BLaER1 treated with 17β-estradiol and CSF1 and Interleukin-3, amounts not matched to agents 10 nM and 100 nM (cell line): ENCODE measurements around the gene COQ7.
A peak's percentile ranks its signal among the peaks of the same experiment; 100 is the strongest.

ENCODE experiments used
- H3K27ac ChIP-seq, 11 experiments: shearing (Covaris generic); formaldehyde crosslinking; 2 replicates each; pipeline ENCODE4 v1.8.1; 2022
- H3K27me3 ChIP-seq, 11 experiments: shearing (Covaris generic); formaldehyde crosslinking; 2 replicates each; pipeline ENCODE4 v1.8.1; 2022
- H3K36me3 ChIP-seq, 11 experiments: shearing (Covaris generic); formaldehyde crosslinking; 2 replicates each; pipeline ENCODE4 v1.8.1; 2022
- H3K4me1 ChIP-seq, 10 experiments: shearing (Covaris generic); formaldehyde crosslinking; 2 replicates each; pipeline ENCODE4 v1.8.1; 2022
- H3K4me2 ChIP-seq, 11 experiments: shearing (Covaris generic); formaldehyde crosslinking; 2 replicates each; pipeline ENCODE4 v1.8.1; 2022
- H3K4me3 ChIP-seq, 10 experiments: shearing (Covaris generic); formaldehyde crosslinking; 2 replicates each; pipeline ENCODE4 v1.8.1; 2022
- H3K9ac ChIP-seq, 11 experiments: shearing (Covaris generic); formaldehyde crosslinking; 2 replicates each; pipeline ENCODE4 v1.8.1; 2022
- H3K9me3 ChIP-seq, 11 experiments: shearing (Covaris generic); formaldehyde crosslinking; replicated peaks in 1 of 11; 2 replicates each; pipeline ENCODE4 v1.8.1; 2022
- H4K20me1 ChIP-seq, 11 experiments: shearing (Covaris generic); formaldehyde crosslinking; 2 replicates each; pipeline ENCODE4 v1.8.1; 2022
- Cebpa-rat ChIP-seq, 11 experiments: shearing (Covaris generic); IDR thresholded peaks; 2 replicates each; pipeline ENCODE4 v1.8.1; 2022

Gene COQ7

DNA sequence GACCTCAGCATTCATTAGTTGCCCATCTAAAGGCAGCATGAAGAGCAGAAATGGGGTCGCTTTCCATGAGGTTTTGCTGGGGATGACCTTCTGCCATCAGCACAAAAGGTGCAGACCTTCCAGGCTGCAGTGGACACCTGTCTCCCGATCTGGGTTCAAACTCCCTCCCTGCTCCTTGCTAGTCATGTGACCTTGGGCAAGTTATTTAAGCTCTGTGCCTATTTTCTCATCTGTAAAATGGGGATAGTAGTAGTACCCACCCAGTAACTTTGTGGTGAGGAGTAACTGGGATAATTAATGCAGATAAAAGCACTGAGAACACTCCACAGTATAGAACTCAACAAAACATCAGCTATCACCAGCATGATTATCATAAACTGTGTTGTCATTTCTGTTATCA lies 21.4 kb upstream of the COQ7 start:
- no peaks in the 10 kb centered on the region for H3K9me3 ChIP-seq
- no peaks in the 10 kb centered on the region for H4K20me1 ChIP-seq
- no peak overlapping the region for H3K27ac ChIP-seq
- no peaks in the 10 kb centered on the region; a peak in 1 of 20 replicates for H3K4me1 ChIP-seq
- H3K9ac ChIP-seq, result no peak overlapping the region
- no peak for TF ChIP-seq Cebpa-rat (IDR thresholded peaks at IDR 0.05)
- no peak overlapping the region for H3K4me2 ChIP-seq
- H3K36me3 ChIP-seq, result no peaks in the 10 kb centered on the region
- H3K27me3 ChIP-seq, result no peaks in the 10 kb centered on the region
- no peak overlapping the region for H3K4me3 ChIP-seq

DNA sequence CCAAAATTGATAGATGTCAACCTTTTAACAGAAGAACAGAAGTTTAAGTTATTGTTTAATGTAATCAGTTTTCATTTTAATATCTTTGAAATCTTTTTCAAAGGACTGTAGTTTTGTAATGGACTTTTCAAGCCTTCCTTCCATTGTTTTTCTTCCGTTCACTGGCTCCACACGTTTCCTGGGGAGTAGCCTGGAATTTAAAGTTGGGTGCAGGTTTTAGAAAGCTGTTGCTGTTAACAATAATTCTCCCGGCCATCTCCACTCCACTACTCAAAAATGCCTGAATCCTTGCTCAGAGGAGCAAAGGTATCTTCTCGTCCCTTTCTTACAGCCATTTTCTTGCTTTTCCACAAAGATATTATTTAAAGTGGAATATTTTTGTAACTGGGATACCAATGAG lies 4.7 kb upstream of the COQ7 start:
- Histone ChIP-seq H3K9me3 (no peaks in the 10 kb centered on the region), H3K27me3 (no peaks in the 10 kb centered on the region), H3K27ac (no peak overlapping the region), H3K36me3 (no peaks in the 10 kb centered on the region), H3K4me3 (no peak overlapping the region), H3K4me2 (no peak overlapping the region), H3K4me1 (peaks cover 0 to 7% (median 4%) of the 10 kb centered on the region in 10 experiments; a peak in 6 of 20 replicates), H3K9ac (no peak overlapping the region), H4K20me1 (no peaks in the 10 kb centered on the region)
- TF ChIP-seq Cebpa-rat (IDR thresholded peaks at IDR 0.05), result no peak

DNA sequence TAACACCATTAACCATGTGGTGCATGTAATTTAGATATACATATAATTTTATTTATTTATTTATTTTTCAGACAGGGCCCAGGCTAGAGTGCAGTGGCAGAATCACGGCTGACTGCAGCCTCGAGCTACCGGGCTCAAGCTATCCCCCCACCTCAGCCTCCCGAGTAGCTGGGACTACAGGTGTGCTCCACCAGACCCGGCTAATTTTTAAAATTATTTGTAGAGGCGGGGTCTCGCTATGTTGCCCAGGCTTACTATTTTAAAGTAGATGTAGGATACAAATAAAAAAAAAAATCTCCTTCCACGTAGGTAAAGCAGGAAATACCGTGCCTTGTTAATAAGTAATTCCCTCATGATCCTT lies 446 bp upstream of the COQ7 start:
- H4K20me1 ChIP-seq, result no peaks in the 10 kb centered on the region
- no peak for TF ChIP-seq Cebpa-rat (IDR thresholded peaks at IDR 0.05)
- peaks cover 0 to 12% (median 6%) of the 10 kb centered on the region in 11 experiments; a peak in 17 of 22 replicates for H3K36me3 ChIP-seq
- H3K4me2 ChIP-seq, result peak overlapping the region; percentile 6 to 75 (median 36); a peak in 13 of 22 replicates
- peak overlapping the region; percentile 59 to 86 (median 78); a peak in 14 of 20 replicates for H3K4me3 ChIP-seq
- H3K27me3 ChIP-seq, result no peaks in the 10 kb centered on the region
- H3K9me3 ChIP-seq, result peaks cover 0 to 9% (median 0%) of the 10 kb centered on the region in 11 experiments; a peak in 8 of 22 replicates
- peak overlapping the region in 10 of 11 experiments; percentile 95 to 100 (median 97); a peak in 12 of 22 replicates for H3K9ac ChIP-seq
- H3K27ac ChIP-seq, result peak overlapping the region; percentile 97 to 100 (median 99); a peak in 16 of 22 replicates
- H3K4me1 ChIP-seq, result peaks cover 16 to 30% (median 21%) of the 10 kb centered on the region in 10 experiments

- H4K20me1 ChIP-seq, result no peaks in the 10 kb centered on the region
- peaks cover 4 to 25% (median 18%) of the 10 kb centered on the region in 11 experiments; a peak in 19 of 22 replicates for H3K36me3 ChIP-seq
- H3K27me3 ChIP-seq, result no peaks in the 10 kb centered on the region
- H3K9me3 ChIP-seq, result peaks cover 0 to 20% (median 9%) of the 10 kb centered on the region in 11 experiments; a peak in 12 of 22 replicates
- peak overlapping the region; percentile 97 to 100 (median 99) for H3K27ac ChIP-seq
- H3K4me3 ChIP-seq, result peak overlapping the region; percentile 59 to 86 (median 78)
- TF ChIP-seq Cebpa-rat (IDR thresholded peaks at IDR 0.05), result no peak
- H3K4me1 ChIP-seq, result peaks cover 30 to 44% (median 34%) of the 10 kb centered on the region in 10 experiments
- peak overlapping the region; percentile 64 to 97 (median 89) for H3K4me2 ChIP-seq
- peak overlapping the region; percentile 95 to 100 (median 97) for H3K9ac ChIP-seq
Observed at GRCh38 chr16:19068237-19068815, 912 bp downstream of the COQ7 start.

DNA sequence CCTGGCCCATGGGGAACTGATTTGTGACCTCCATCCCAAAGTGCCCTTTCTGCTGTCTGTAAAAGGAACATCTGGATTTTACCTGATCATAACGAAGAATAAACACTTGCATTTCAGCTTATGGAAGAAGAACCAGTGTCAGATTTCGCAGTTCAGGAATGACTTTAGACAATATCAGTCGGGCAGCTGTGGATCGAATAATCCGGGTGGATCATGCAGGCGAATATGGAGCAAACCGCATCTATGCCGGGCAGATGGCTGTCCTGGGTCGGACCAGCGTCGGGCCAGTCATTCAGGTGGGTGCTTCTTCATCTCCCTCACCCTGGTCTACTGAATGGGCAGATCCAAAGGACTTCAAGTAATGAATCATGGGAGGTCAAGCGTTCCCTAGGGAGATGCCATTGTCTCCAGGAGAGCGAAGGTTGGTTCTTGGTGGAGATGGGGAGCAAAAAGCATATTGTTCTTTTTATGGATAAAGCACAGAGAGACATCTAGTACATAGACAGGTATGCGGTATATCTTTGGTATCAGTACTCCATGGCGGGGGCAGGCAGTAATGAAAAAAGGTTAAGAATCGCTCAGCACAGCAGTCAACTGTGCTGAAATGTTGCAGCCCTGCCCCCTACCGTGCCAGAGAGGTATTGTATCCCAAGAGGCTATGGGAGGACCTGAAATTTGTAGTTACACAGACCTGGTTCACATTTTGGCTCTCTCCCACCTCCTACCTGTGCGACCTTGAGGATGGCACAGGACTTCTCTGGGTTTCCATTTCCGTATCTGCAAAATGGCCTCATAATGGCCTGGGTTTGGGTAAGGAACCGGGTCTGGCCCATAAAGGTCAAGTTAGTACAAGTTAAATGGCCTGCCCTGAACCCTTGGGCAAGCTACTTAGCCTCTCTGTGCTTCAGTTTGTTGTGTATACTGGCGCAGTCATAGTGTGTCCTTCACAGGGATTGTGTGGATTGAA lies 4.7 kb downstream of the COQ7 start:
- Histone ChIP-seq H4K20me1 (no peaks in the 10 kb centered on the region), H3K27ac (peak overlapping the region in 10 of 11 experiments; percentile 62 to 91 (median 88); a peak in 20 of 22 replicates)
- no peak for TF ChIP-seq Cebpa-rat (IDR thresholded peaks at IDR 0.05)

GRCh38 chr16:19073344-19073743 lies 5.9 kb downstream of the COQ7 start:
- Histone ChIP-seq H3K4me1 (peaks cover 39 to 50% (median 44%) of the 10 kb centered on the region in 10 experiments), H4K20me1 (no peaks in the 10 kb centered on the region), H3K4me3 (peak overlapping the region in 2 of 10 experiments; percentile 16 to 28; a peak in 2 of 20 replicates), H3K4me2 (peak overlapping the region; percentile 40 to 80 (median 68)), H3K27me3 (no peaks in the 10 kb centered on the region), H3K9ac (peak overlapping the region; percentile 6 to 77 (median 71); a peak in 18 of 22 replicates), H3K36me3 (peaks cover 48 to 73% (median 64%) of the 10 kb centered on the region in 11 experiments), H3K9me3 (peaks cover 0 to 26% (median 9%) of the 10 kb centered on the region in 11 experiments; a peak in 12 of 22 replicates), H3K27ac (peak overlapping the region; percentile 41 to 91 (median 87); a peak in 21 of 22 replicates)
- peak in 9 of 11 experiments; percentile 29 to 88 (median 73); a peak in 12 of 22 replicates for TF ChIP-seq Cebpa-rat (IDR thresholded peaks at IDR 0.05)

More for the DNA sequence above, 4.7 kb downstream of the COQ7 start:
- peaks cover 0 to 26% (median 9%) of the 10 kb centered on the region in 11 experiments; a peak in 12 of 22 replicates for H3K9me3 ChIP-seq
- H3K36me3 ChIP-seq, result peaks cover 35 to 61% (median 52%) of the 10 kb centered on the region in 11 experiments
- peaks cover 42 to 53% (median 47%) of the 10 kb centered on the region in 10 experiments for H3K4me1 ChIP-seq
- H3K4me2 ChIP-seq, result peak overlapping the region; percentile 40 to 80 (median 68)
- no peaks in the 10 kb centered on the region for H3K27me3 ChIP-seq
- no peak overlapping the region; a peak in 1 of 20 replicates for H3K4me3 ChIP-seq
- peak overlapping the region in 10 of 11 experiments; percentile 6 to 77 (median 70); a peak in 16 of 22 replicates for H3K9ac ChIP-seq

DNA sequence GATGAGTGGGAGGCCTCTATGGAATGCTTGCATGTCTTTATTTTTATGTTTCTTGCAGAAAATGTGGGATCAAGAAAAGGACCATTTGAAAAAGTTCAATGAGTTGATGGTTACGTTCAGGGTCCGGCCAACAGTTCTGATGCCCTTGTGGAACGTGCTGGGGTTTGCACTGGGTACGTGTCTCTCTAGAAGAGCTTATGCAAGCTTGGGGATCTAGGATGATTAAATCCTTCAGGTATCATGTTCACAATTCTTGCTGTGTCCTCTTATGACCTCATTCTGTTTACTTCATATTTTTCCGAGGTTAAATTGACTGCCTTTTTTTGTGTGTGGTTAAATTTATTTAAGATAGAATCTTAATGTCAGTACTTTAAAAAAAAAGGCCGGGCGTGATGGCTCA lies 6.4 kb downstream of the COQ7 start:
- Histone ChIP-seq H4K20me1 (no peaks in the 10 kb centered on the region), H3K27ac (peak overlapping the region; percentile 41 to 91 (median 87); a peak in 21 of 22 replicates), H3K36me3 (peaks cover 53 to 79% (median 69%) of the 10 kb centered on the region in 11 experiments), H3K9ac (peak overlapping the region; percentile 6 to 77 (median 71); a peak in 18 of 22 replicates), H3K9me3 (peaks cover 0 to 26% (median 9%) of the 10 kb centered on the region in 11 experiments; a peak in 12 of 22 replicates), H3K4me2 (peak overlapping the region; percentile 40 to 80 (median 68)), H3K27me3 (no peaks in the 10 kb centered on the region), H3K4me1 (peaks cover 34 to 45% (median 39%) of the 10 kb centered on the region in 10 experiments), H3K4me3 (no peak overlapping the region; a peak in 1 of 20 replicates)
- no peak for TF ChIP-seq Cebpa-rat (IDR thresholded peaks at IDR 0.05)

DNA sequence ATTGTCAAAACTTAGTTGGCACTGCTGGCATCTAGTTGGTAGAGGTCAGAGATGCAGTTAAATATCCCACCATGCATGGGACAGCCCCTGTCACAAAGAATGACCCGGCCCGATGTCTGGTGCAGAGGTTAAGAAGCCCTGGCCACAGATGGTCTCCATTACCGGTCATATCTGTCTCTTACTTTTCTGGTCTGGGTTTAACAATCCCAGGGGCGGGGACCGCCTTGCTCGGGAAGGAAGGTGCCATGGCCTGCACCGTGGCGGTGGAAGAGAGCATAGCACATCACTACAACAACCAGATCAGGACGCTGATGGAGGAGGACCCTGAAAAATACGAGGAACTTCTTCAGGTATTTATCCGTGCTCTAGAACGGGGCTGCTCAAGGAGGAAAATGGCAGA lies 8.1 kb downstream of the COQ7 start:
- no peak overlapping the region for H3K9ac ChIP-seq
- H3K9me3 ChIP-seq, result peaks cover 5 to 34% (median 17%) of the 10 kb centered on the region in 11 experiments; a peak in 17 of 22 replicates
- H4K20me1 ChIP-seq, result no peaks in the 10 kb centered on the region
- peaks cover 60 to 95% (median 86%) of the 10 kb centered on the region in 11 experiments for H3K36me3 ChIP-seq
- no peak for TF ChIP-seq Cebpa-rat (IDR thresholded peaks at IDR 0.05)
- H3K4me1 ChIP-seq, result peaks cover 23 to 39% (median 32%) of the 10 kb centered on the region in 10 experiments
- H3K4me3 ChIP-seq, result no peak overlapping the region
- no peak overlapping the region for H3K4me2 ChIP-seq
- no peaks in the 10 kb centered on the region for H3K27me3 ChIP-seq
- peak overlapping the region in 7 of 11 experiments; percentile 40 to 91 (median 85); a peak in 10 of 22 replicates for H3K27ac ChIP-seq
